Small intestine (tissue), 7 donors: ENCODE measurements around the gene XRCC5. TPM values are rescaled to one million over a fixed set of nuclear protein-coding genes. Genes with fewer than 3 reads are reported as not detected.

ENCODE experiments used
- DNase-seq, 2 donors: peaks; one replicate each; pipeline versions ENCODE4 v3.0.0 to v3.0.0-alpha.2; 2013
- FAIRE-seq: peaks from 2 replicates; lab custom pipeline; 2012; peaks lifted over from hg19 to GRCh38; lab: Jason Lieb, UNC
- H3K27ac ChIP-seq, 3 donors: one replicate each; pipeline ENCODE4 v1.5.1; 2013; ENCODE audit warnings: low read length in 2 of 3, mild to moderate bottlenecking in 2 of 3, control low read depth in 1 of 3, inconsistent platforms in 1 of 3, low read depth in 1 of 3, moderate library complexity in 1 of 3
- H3K27me3 ChIP-seq, 3 donors: one replicate each; pipeline ENCODE4 v1.6.1; 2013; ENCODE audit warnings: low read length in 3 of 3, inconsistent platforms in 1 of 3; ENCODE audit not compliant: control insufficient read depth in 3 of 3, insufficient read depth in 3 of 3
- H3K36me3 ChIP-seq, 3 donors: one replicate each; pipeline ENCODE4 v1.6.1; 2013; ENCODE audit warnings: low read length in 3 of 3, inconsistent platforms in 1 of 3, low read depth in 1 of 3, mild to moderate bottlenecking in 1 of 3, moderate library complexity in 1 of 3; ENCODE audit not compliant: control insufficient read depth in 3 of 3, insufficient read depth in 2 of 3
- H3K4me1 ChIP-seq, 3 donors: one replicate each; pipeline ENCODE4 v1.6.1; 2013; ENCODE audit warnings: low read length in 2 of 3, inconsistent platforms in 1 of 3, low read depth in 1 of 3, mild to moderate bottlenecking in 1 of 3, moderate library complexity in 1 of 3; ENCODE audit not compliant: control insufficient read depth in 3 of 3, insufficient read depth in 2 of 3
- H3K4me3 ChIP-seq, 3 donors: one replicate each; pipeline ENCODE4 v1.5.1; 2013; ENCODE audit warnings: low read length in 3 of 3, control low read depth in 1 of 3, inconsistent platforms in 1 of 3, low read depth in 1 of 3, mild to moderate bottlenecking in 1 of 3, moderate library complexity in 1 of 3
- H3K9me3 ChIP-seq, 2 donors: one replicate each; pipeline ENCODE4 v1.6.1; 2013; ENCODE audit warnings: low read depth in 1 of 2, low read length in 1 of 2; ENCODE audit not compliant: control insufficient read depth in 2 of 2, insufficient read depth in 1 of 2
- WGBS, 3 donors: extraction: QIAGEN DNeasy Blood & Tissue Kit; methylation state at CpG; one replicate each; pipeline ENCODE4 v1.1.7; 2013; 5-methylcytosine and 5-hydroxymethylcytosine counted together
- polyA plus RNA-seq, 4 donors: library from polyadenylated mRNA; stranded (reverse) in 3 of 4; unstranded in 1 of 4; fragments of 200-250 nt in 3 of 4; fragments of 120-200 nt in 1 of 4; gene quantifications; one replicate each; pipeline versions ENCODE4 v1.2.1 to v1.2.3, GENCODE V29; 2013
- donor health status: healthy with polysubstance abuse.
- donor health status: control.
- donor health status: control.
- donor health status: Bipolar disorder and iron deficiency.
- donor health status: healthy.

XRCC5 gene
- polyA plus RNA-seq, 4 donors: 76.7 to 188 (median 99.5) TPM

GRCh38 chr2:216188559-216188850, 79.4 kb downstream of the XRCC5 start:
- peaks cover 5 to 18% (median 10%) of the 10 kb centered on the region in 3 donors for H3K36me3 ChIP-seq
- DNase-seq (no peak), FAIRE-seq (no peak)
- 39 to 53% (median 49%) methylated on average over 3 of the region's 3 CpGs for WGBS, 3 donors
- H3K4me3 ChIP-seq: no peak overlapping the region
- H3K27me3 ChIP-seq: no peaks in the 10 kb centered on the region
- H3K4me1 ChIP-seq: peaks cover 0 to 6% (median 0%) of the 10 kb centered on the region in 3 donors
- no peaks in the 10 kb centered on the region for H3K9me3 ChIP-seq
- no peak overlapping the region for H3K27ac ChIP-seq

- Histone ChIP-seq H3K4me1 (peaks cover 0 to 6% (median 0%) of the 10 kb centered on the region in 3 donors), H3K36me3 (peaks cover 5 to 18% (median 14%) of the 10 kb centered on the region in 3 donors), H3K9me3 (no peaks in the 10 kb centered on the region), H3K27me3 (no peaks in the 10 kb centered on the region), H3K27ac (no peak overlapping the region), H3K4me3 (no peak overlapping the region)
- FAIRE-seq (no peak), DNase-seq (no peak)
- 63 to 84% (median 66%) methylated on average over 2 of the region's 2 CpGs for WGBS, 3 donors
These were observed 79.8 kb downstream of the XRCC5 start for GRCh38 chr2:216188956-216189355.

- FAIRE-seq (no peak), DNase-seq (no peak)
- H3K36me3 ChIP-seq: peaks cover 5 to 17% (median 14%) of the 10 kb centered on the region in 3 donors
- H3K27me3 ChIP-seq: no peaks in the 10 kb centered on the region
- WGBS, 3 donors: 91 to 94% (median 92%) methylated on average over 2 of the region's 2 CpGs
- no peak overlapping the region for H3K27ac ChIP-seq
- H3K4me1 ChIP-seq: peaks cover 0 to 6% (median 0%) of the 10 kb centered on the region in 3 donors
- no peaks in the 10 kb centered on the region for H3K9me3 ChIP-seq
- no peak overlapping the region for H3K4me3 ChIP-seq
These were observed 80.3 kb downstream of the XRCC5 start for GRCh38 chr2:216189410-216189809.

- H3K9me3 ChIP-seq: no peaks in the 10 kb centered on the region
These were observed 83.0 kb downstream of the XRCC5 start for GRCh38 chr2:216192181-216192580.

GRCh38 chr2:216192931-216193330, 83.8 kb downstream of the XRCC5 start:
- H3K4me3 ChIP-seq: no peak overlapping the region
- H3K4me1 ChIP-seq: peaks cover 0 to 3% (median 0%) of the 10 kb centered on the region in 3 donors
- 84 to 95% (median 85%) methylated on average over 3 of the region's 3 CpGs for whole genome bisulfite sequencing, 3 donors
- no peak overlapping the region for H3K27ac ChIP-seq
- H3K36me3 ChIP-seq: peaks cover 9 to 30% (median 22%) of the 10 kb centered on the region in 3 donors
- H3K27me3 ChIP-seq: no peaks in the 10 kb centered on the region
- no peak for DNase-seq
- no peak for FAIRE-seq
- no peaks in the 10 kb centered on the region for H3K9me3 ChIP-seq

More at GRCh38 chr2:216192181-216192580, 83.0 kb downstream of the XRCC5 start:
- Histone ChIP-seq H3K36me3 (peaks cover 7 to 27% (median 19%) of the 10 kb centered on the region in 3 donors), H3K27me3 (no peaks in the 10 kb centered on the region), H3K4me1 (peaks cover 0 to 6% (median 0%) of the 10 kb centered on the region in 3 donors), H3K4me3 (no peak overlapping the region), H3K27ac (no peak overlapping the region)
- FAIRE-seq (no peak), DNase-seq (no peak)
- WGBS, 3 donors: 88 to 94% (median 89%) methylated on average over 4 of the region's 4 CpGs

GRCh38 chr2:216194013-216194412, 84.9 kb downstream of the XRCC5 start:
- no peaks in the 10 kb centered on the region for H3K9me3 ChIP-seq
- no peaks in the 10 kb centered on the region for H3K4me1 ChIP-seq
- no peak for DNase-seq
- 79 to 91% (median 84%) methylated on average over 3 of the region's 3 CpGs for WGBS, 3 donors
- H3K4me3 ChIP-seq: no peak overlapping the region
- H3K27ac ChIP-seq: no peak overlapping the region
- H3K36me3 ChIP-seq: peaks cover 12 to 30% (median 26%) of the 10 kb centered on the region in 3 donors
- H3K27me3 ChIP-seq: no peaks in the 10 kb centered on the region
- FAIRE-seq: no peak

GRCh38 chr2:216194561-216194960, 85.4 kb downstream of the XRCC5 start:
- Histone ChIP-seq H3K4me1 (no peaks in the 10 kb centered on the region), H3K27me3 (no peaks in the 10 kb centered on the region), H3K36me3 (peaks cover 12 to 30% (median 26%) of the 10 kb centered on the region in 3 donors), H3K9me3 (no peaks in the 10 kb centered on the region), H3K4me3 (no peak overlapping the region), H3K27ac (no peak overlapping the region)
- 69 to 93% (median 78%) methylated on average over 4 of the region's 4 CpGs for WGBS, 3 donors
- DNase-seq (no peak), FAIRE-seq (no peak)

GRCh38 chr2:216195565-216196029, 86.4 kb downstream of the XRCC5 start:
- Histone ChIP-seq H3K9me3 (no peaks in the 10 kb centered on the region), H3K27ac (no peak overlapping the region), H3K36me3 (peaks cover 10 to 32% (median 29%) of the 10 kb centered on the region in 3 donors), H3K4me3 (no peak overlapping the region), H3K4me1 (no peaks in the 10 kb centered on the region), H3K27me3 (no peaks in the 10 kb centered on the region)
- FAIRE-seq (no peak), DNase-seq (no peak)
- WGBS, 3 donors: 85 to 96% (median 91%) methylated on average over 4 of the region's 4 CpGs
